GM18508 (cell line): ENCODE results near the gene FKBP5.
"Not testable (repeated sequence)": the region's sequence is repeated elsewhere in the genome, so short reads cannot be mapped to it uniquely, and the experiment has no call there.

Experiments
- ATAC-seq: cut with Tn5 transposase; IDR thresholded peaks from one replicate; pipeline ENCODE4 v1.9.1; 2021; ENCODE audit warnings: moderate number of reproducible peaks; ENCODE audit not compliant: insufficient read depth, unreplicated experiment

Gene FKBP5

GRCh38 chr6:35724471-35724870 is 35.8 kb upstream of the FKBP5 start:
- ATAC-seq: no peak

GRCh38 chr6:35724059-35724458 is 35.3 kb upstream of the FKBP5 start:
- ATAC-seq: no peak

GRCh38 chr6:35723587-35723986 is 34.9 kb upstream of the FKBP5 start:
- no peak for ATAC-seq

GRCh38 chr6:35722121-35722761 is 33.5 kb upstream of the FKBP5 start:
- no peak for ATAC-seq

- ATAC-seq: no peak
Observed at GRCh38 chr6:35719830-35720733, 31.4 kb upstream of the FKBP5 start.

GRCh38 chr6:35719404-35719829 is 30.7 kb upstream of the FKBP5 start:
- ATAC-seq: no peak

- ATAC-seq: no peak
Observed at GRCh38 chr6:35718911-35719381, 30.2 kb upstream of the FKBP5 start.

GRCh38 chr6:35718375-35718736 is 29.6 kb upstream of the FKBP5 start:
- no peak for ATAC-seq

- ATAC-seq: no peak
Observed at GRCh38 chr6:35717449-35718374, 29.0 kb upstream of the FKBP5 start.

GRCh38 chr6:35716798-35717197 is 28.1 kb upstream of the FKBP5 start:
- no peak for ATAC-seq

GRCh38 chr6:35713006-35713767 is 24.5 kb upstream of the FKBP5 start:
- no peak for ATAC-seq

GRCh38 chr6:35711731-35712130 is 23.0 kb upstream of the FKBP5 start:
- ATAC-seq: no peak

- ATAC-seq: no peak
Observed at GRCh38 chr6:35710241-35710847, 21.6 kb upstream of the FKBP5 start.

GRCh38 chr6:35708585-35708984 is 19.9 kb upstream of the FKBP5 start:
- ATAC-seq: no peak

GRCh38 chr6:35707714-35708407 is 19.1 kb upstream of the FKBP5 start:
- no peak for ATAC-seq

GRCh38 chr6:35706468-35706867 is 17.8 kb upstream of the FKBP5 start:
- no peak for ATAC-seq

GRCh38 chr6:35703554-35703953 is 14.8 kb upstream of the FKBP5 start:
- no peak for ATAC-seq

GRCh38 chr6:35698858-35699257 is 10.1 kb upstream of the FKBP5 start:
- ATAC-seq: no peak

GRCh38 chr6:35698430-35698829 is 9.7 kb upstream of the FKBP5 start:
- ATAC-seq: not testable (repeated sequence)
